Measurements from ENCODE around the gene NDUFB1. TPM values are rescaled to one million over a fixed set of nuclear protein-coding genes. Genes with fewer than 3 reads are reported as not detected.

Gene NDUFB1
- total RNA-seq, 1 experiment from 2014 or later, result 92.5 TPM

DNA sequence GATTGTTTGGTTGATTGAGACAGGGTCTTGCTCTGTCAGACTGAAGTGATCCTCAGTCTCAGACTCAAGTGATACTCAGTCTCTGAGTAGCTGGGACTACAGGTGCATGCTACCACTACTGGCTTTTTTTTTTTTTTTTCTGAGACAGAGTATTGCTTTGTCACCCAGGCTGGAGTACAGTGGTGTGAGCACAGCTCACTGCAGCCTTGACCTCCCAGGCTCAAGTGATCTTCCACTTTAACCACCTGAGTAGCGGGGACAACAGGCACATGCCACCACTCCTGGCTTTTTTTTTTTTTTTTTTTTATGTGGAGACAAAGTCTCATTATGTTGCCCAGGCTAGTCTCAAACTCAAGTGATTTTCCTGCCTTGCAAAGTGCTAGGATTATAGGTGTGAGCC lies 32.1 kb upstream of the NDUFB1 start:
- TF ChIP-seq POLR2AphosphoS5 (IDR thresholded peaks at IDR 0.05; ENCODE audit: low read depth, low read length) (no peak), POLR2A (IDR thresholded peaks at IDR 0.05; ENCODE audit: borderline replicate concordance, extremely low read depth, insufficient read depth, insufficient read length) (no peak), RAD21 (IDR thresholded peaks at IDR 0.05; ENCODE audit: low read depth) (no peak), ATF3 (IDR thresholded peaks at IDR 0.05) (no peak), ZNF274 (IDR thresholded peaks at IDR 0.05; ENCODE audit: low read depth, low read length) (no peak), EZH2 (IDR thresholded peaks at IDR 0.05) (no peak), CEBPB (IDR thresholded peaks at IDR 0.05; ENCODE audit: low read depth) (no peak), MAX (IDR thresholded peaks at IDR 0.05) (no peak), EZH2phosphoT487 (IDR thresholded peaks at IDR 0.05; ENCODE audit: borderline replicate concordance) (no peak), FOSL1 (IDR thresholded peaks at IDR 0.05; ENCODE audit: low read depth) (no peak), CBX3 (IDR thresholded peaks at IDR 0.05; ENCODE audit: low read depth) (no peak)
- POLR2A ChIA-PET, result interaction anchor here (0.7 kb wide), 1 partner anchor 47 kb away, joined by 3 read pairs; no protein-coding TSS in a partner anchor
- Histone ChIP-seq H3K4me3 (replicated peaks in 1 of 2; ENCODE audit: low read depth in 1 of 2, low read length in 2 of 2) (no peak overlapping the region), H3K27ac (ENCODE audit: low read depth, low read length) (no peak overlapping the region), H3K79me2 (ENCODE audit: insufficient read depth, low read length) (no peaks in the 10 kb centered on the region), H3K9me2 (ENCODE audit: insufficient read depth) (no peaks in the 10 kb centered on the region), H3K4me2 (ENCODE audit: low read length) (no peak overlapping the region), H3K4me1 (ENCODE audit: control insufficient read depth in 1 of 2, insufficient read depth in 2 of 2, low read length in 2 of 2) (no peaks in the 10 kb centered on the region), H2AFZ (ENCODE audit: low read depth, low read length, poor library complexity, severe bottlenecking) (no peak overlapping the region), H3K27me3 (ENCODE audit: insufficient read depth, low read length) (no peaks in the 10 kb centered on the region), H3K9ac (ENCODE audit: low read length) (no peak overlapping the region), H4K20me1 (ENCODE audit: insufficient read depth) (no peaks in the 10 kb centered on the region), H3K36me3 (ENCODE audit: control insufficient read depth in 1 of 2, insufficient read depth in 2 of 2, low read length in 2 of 2) (peaks cover 21 to 35% of the 10 kb centered on the region in 2 experiments), H3K9me3 (ENCODE audit: control insufficient read depth in 1 of 2, insufficient read depth in 1 of 2, low read depth in 1 of 2, low read length in 2 of 2) (no peaks in the 10 kb centered on the region)
- BruUV-seq (replicated peaks), result no TSS peak
- intact Hi-C loops (cut with micrococcal nuclease), result no loop called here
- no peak for ATAC-seq
- CTCF ChIA-PET, result no interaction called here
- RAD21 ChIA-PET (ENCODE audit: low non-redundant PET in 1 of 2, low total read pairs in 2 of 2, uncharacterized antibody in 2 of 2, unreplicated experiment in 2 of 2), result no interaction called here
- no peak for DNase-seq (ENCODE audit: low read depth, low spot score)

DNA sequence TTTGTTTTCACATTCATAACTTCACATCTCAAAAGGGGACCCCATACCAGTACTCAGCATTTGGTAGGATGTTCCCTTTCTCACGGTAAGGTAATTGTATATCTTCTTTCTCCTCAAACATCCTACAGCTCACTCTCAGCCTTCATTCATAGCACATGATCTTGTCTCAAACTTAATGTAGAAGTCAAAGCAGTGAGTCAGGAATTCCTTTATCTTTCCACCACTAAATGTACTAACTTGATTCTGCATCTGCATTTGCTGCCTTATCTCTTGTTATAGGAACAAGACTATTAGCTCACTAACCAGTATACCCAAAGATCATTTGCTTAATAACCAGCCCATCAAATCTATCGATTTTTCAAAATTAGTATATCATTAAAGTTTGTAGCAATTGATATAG lies 23.2 kb upstream of the NDUFB1 start:
- no peaks in the 10 kb centered on the region for H3K4me1 ChIP-seq (ENCODE audit: control insufficient read depth in 1 of 2, insufficient read depth in 2 of 2, low read length in 2 of 2)
- ATAC-seq (no peak), DNase-seq (ENCODE audit: low read depth, low spot score) (no peak)
- H4K20me1 ChIP-seq (ENCODE audit: insufficient read depth), result no peaks in the 10 kb centered on the region
- H3K36me3 ChIP-seq (ENCODE audit: control insufficient read depth in 1 of 2, insufficient read depth in 2 of 2, low read length in 2 of 2), result peaks cover 42 to 48% of the 10 kb centered on the region in 2 experiments; a peak in 3 of 4 replicates
- CTCF ChIA-PET, result interaction anchor here (1.0 kb wide), 1 partner anchor 9 kb away, joined by 3 read pairs; no protein-coding TSS in a partner anchor
- POLR2A ChIA-PET, result no interaction called here
- H3K4me2 ChIP-seq (ENCODE audit: low read length), result no peak overlapping the region
- H3K79me2 ChIP-seq (ENCODE audit: insufficient read depth, low read length), result no peaks in the 10 kb centered on the region
- H3K27ac ChIP-seq (ENCODE audit: low read depth, low read length), result no peak overlapping the region
- RAD21 ChIA-PET (ENCODE audit: low non-redundant PET in 1 of 2, low total read pairs in 2 of 2, uncharacterized antibody in 2 of 2, unreplicated experiment in 2 of 2), result no interaction called here
- H3K9me2 ChIP-seq (ENCODE audit: insufficient read depth), result no peaks in the 10 kb centered on the region
- no peaks in the 10 kb centered on the region for H3K27me3 ChIP-seq (ENCODE audit: insufficient read depth, low read length)
- no peaks in the 10 kb centered on the region for H3K9me3 ChIP-seq (ENCODE audit: control insufficient read depth in 1 of 2, insufficient read depth in 1 of 2, low read depth in 1 of 2, low read length in 2 of 2)
- H2AFZ ChIP-seq (ENCODE audit: low read depth, low read length, poor library complexity, severe bottlenecking), result no peak overlapping the region
- H3K9ac ChIP-seq (ENCODE audit: low read length), result no peak overlapping the region
- no peak overlapping the region for H3K4me3 ChIP-seq (replicated peaks in 1 of 2; ENCODE audit: low read depth in 1 of 2, low read length in 2 of 2)
- no TSS peak for BruUV-seq (replicated peaks)
- intact Hi-C loops (cut with micrococcal nuclease), result no loop called here
- TF ChIP-seq JUND (IDR thresholded peaks at IDR 0.05) (no peak), SRF (IDR thresholded peaks at IDR 0.05; ENCODE audit: low read depth) (no peak), EZH2 (IDR thresholded peaks at IDR 0.05) (no peak), REST (IDR thresholded peaks at IDR 0.05; ENCODE audit: low read depth) (no peak), POLR2A (IDR thresholded peaks at IDR 0.05; ENCODE audit: borderline replicate concordance, extremely low read depth, insufficient read depth, insufficient read length) (no peak), POLR2AphosphoS5 (IDR thresholded peaks at IDR 0.05; ENCODE audit: low read depth, low read length) (no peak), TCF7L2 (IDR thresholded peaks at IDR 0.05; ENCODE audit: borderline replicate concordance, extremely low read depth, insufficient read depth, insufficient read length) (no peak), ELF1 (IDR thresholded peaks at IDR 0.05; ENCODE audit: borderline replicate concordance, low read depth) (no peak), MAX (IDR thresholded peaks at IDR 0.05) (no peak), ATF3 (IDR thresholded peaks at IDR 0.05) (no peak), YY1 (IDR thresholded peaks at IDR 0.05; ENCODE audit: extremely low read depth, insufficient replicate concordance, low read depth, low read length) (no peak), EGR1 (IDR thresholded peaks at IDR 0.05; ENCODE audit: low read depth) (no peak)
